Large intestine (tissue), 3 donors: ENCODE results near the gene NANS. TPM values are rescaled to one million over a fixed set of nuclear protein-coding genes. Genes with fewer than 3 reads are reported as not detected.
"Not testable (repeated sequence)": the region's sequence is repeated elsewhere in the genome, so short reads cannot be mapped to it uniquely, and the experiment has no call there.

Experiments used
- DNase-seq, 2 donors: peaks; one replicate each; pipeline versions ENCODE4 v3.0.0 to v3.0.0-alpha.2; 2013
- H3K27ac ChIP-seq: one replicate; pipeline ENCODE4 v1.5.1; 2013; ENCODE audit warnings: low read length
- H3K27me3 ChIP-seq: 2 replicates; pipeline ENCODE4 v1.6.1; 2013; ENCODE audit warnings: low read length; ENCODE audit not compliant: control insufficient read depth, insufficient read depth
- H3K36me3 ChIP-seq: 2 replicates; pipeline ENCODE4 v1.6.1; 2013; ENCODE audit warnings: low read length; ENCODE audit not compliant: control insufficient read depth, insufficient read depth
- H3K4me1 ChIP-seq: one replicate; pipeline ENCODE4 v1.6.1; 2013; ENCODE audit warnings: low read length; ENCODE audit not compliant: control insufficient read depth, insufficient read depth
- H3K4me3 ChIP-seq: one replicate; pipeline ENCODE4 v1.5.1; 2013; ENCODE audit warnings: low read length
- H3K9me3 ChIP-seq: one replicate; pipeline ENCODE4 v1.6.1; 2013; ENCODE audit warnings: mild to moderate bottlenecking, low read depth, low read length, moderate library complexity; ENCODE audit not compliant: control insufficient read depth
- whole genome bisulfite sequencing: methylation state at CpG from one replicate; pipeline ENCODE4 v1.1.5; 2013; ENCODE audit warnings: low lambda C conversion rate; ENCODE audit not compliant: insufficient coverage; 5-methylcytosine and 5-hydroxymethylcytosine counted together
- polyA plus RNA-seq: library from polyadenylated mRNA; unstranded; fragments of 120-200 nt; gene quantifications from one replicate; pipeline ENCODE4 v1.2.1, GENCODE V29; 2013

NANS gene
- polyA plus RNA-seq, 1 donor = 70.4 TPM

GRCh38 chr9:98074115-98074990 lies 17.8 kb downstream of the NANS start:
- H3K27me3 ChIP-seq = no peaks in the 10 kb centered on the region
- peaks cover 34% of the 10 kb centered on the region for H3K4me1 ChIP-seq
- peaks cover 11% of the 10 kb centered on the region for H3K36me3 ChIP-seq
- no peak overlapping the region for H3K4me3 ChIP-seq
- peak in 1 of 2 donors; percentile 73 for DNase-seq
- H3K27ac ChIP-seq = peak overlapping the region; percentile 92
- H3K9me3 ChIP-seq = no peaks in the 10 kb centered on the region
- no CpG with 5 or more reads among the region's 13 CpGs for WGBS

DNA sequence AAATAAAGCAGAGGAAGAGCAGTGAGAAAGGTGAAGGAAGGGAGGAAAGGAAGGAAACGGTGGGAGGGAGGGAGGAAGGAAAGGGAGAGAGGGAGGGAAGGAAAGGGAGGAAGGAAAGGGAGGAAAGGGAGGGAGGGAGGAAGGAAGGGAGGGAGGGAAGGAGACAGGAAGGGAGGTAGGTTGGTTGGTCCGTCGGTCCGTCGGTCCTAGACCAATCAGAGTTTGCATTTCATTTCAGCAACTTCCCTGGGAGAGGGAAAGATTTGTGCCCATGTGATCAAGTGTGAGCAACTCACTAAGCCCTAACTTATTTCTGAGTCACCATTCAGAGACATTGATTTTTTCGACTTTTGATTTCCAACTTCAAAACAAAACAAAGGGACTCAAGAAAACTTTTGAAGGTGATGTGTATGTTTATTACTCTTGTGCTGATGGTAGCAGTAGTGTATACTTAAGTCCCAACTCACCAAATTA lies 18.8 kb downstream of the NANS start:
- Histone ChIP-seq H3K9me3 (no peaks in the 10 kb centered on the region), H3K27me3 (no peaks in the 10 kb centered on the region), H3K4me1 (peaks cover 34% of the 10 kb centered on the region), H3K36me3 (peaks cover 16% of the 10 kb centered on the region), H3K4me3 (no peak overlapping the region), H3K27ac (no peak overlapping the region)
- WGBS = 70% methylated on average over 1 of the region's 6 CpGs
- DNase-seq = no peak

DNA sequence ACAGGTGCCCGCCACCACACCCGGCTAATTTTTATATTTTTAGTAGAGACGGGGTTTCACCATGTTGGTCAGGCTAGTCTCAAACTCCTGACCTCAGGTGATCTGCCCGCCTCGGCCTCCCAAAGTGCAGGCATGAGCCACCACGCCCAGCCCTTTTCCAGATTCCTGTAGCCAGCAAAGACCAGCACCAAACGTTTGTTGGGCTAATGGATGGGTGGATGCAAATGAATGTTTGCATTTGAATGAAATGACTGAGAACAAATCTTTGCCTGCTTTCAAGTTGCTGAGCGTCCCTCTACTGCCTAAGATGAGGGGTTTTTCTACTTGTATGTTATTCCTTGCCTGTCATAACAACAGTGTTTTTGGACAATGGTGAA lies 20.0 kb downstream of the NANS start:
- H3K9me3 ChIP-seq, H3K4me3 ChIP-seq, DNase-seq, H3K27ac ChIP-seq, H3K27me3 ChIP-seq: not testable (repeated sequence)
- peaks cover 27% of the 10 kb centered on the region for H3K36me3 ChIP-seq
- 83% methylated on average over 1 of the region's 8 CpGs for WGBS
- H3K4me1 ChIP-seq = peaks cover 32% of the 10 kb centered on the region

DNA sequence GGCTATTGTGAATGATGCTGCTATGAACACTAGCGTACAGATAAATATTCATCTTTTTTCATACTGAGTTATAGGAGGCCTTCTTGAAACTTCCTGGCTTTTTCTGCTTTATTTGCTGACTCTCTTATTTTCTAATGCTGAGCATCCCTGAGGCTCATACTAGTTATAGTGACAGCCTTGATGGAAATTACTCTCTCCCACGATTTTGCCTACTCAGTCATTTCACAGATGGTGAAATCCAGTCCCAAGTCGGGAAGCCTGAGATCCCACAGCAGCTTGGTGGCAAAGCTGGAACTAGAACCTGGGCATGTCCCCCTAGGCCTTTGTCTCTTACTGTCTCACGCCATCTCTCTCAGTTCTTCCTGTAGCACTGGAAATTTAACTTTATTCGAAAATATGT lies 22.4 kb downstream of the NANS start:
- DNase-seq = no peak
- Histone ChIP-seq H3K27ac (no peak overlapping the region), H3K9me3 (no peaks in the 10 kb centered on the region), H3K4me1 (peaks cover 35% of the 10 kb centered on the region), H3K27me3 (no peaks in the 10 kb centered on the region), H3K36me3 (peaks cover 48% of the 10 kb centered on the region), H3K4me3 (no peak overlapping the region)
- WGBS = 95% methylated on average over 3 of the region's 5 CpGs

DNA sequence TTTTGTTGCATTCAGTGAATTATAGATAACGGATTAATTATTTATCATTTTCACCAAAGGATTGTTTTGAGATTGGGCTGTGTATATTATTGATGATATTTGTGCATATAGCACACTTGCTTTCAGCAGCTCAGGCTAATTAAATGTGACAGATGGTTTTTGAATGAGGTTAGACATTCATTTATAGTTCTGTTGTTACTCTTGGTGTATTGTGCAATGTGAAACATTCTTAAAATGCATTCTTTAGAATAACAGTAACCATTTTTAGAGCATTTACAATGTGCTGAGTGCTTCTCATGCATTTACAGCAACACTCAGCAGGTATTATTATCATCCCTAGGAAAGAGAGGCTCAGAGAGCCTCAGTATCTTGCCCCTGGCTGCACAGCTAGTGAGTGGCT lies 23.8 kb downstream of the NANS start:
- H3K36me3 ChIP-seq = peaks cover 61% of the 10 kb centered on the region
- DNase-seq = no peak
- H3K9me3 ChIP-seq = no peaks in the 10 kb centered on the region
- peaks cover 25% of the 10 kb centered on the region for H3K4me1 ChIP-seq
- 100% methylated on average over 1 of the region's 1 CpG for WGBS
- no peaks in the 10 kb centered on the region for H3K27me3 ChIP-seq
- no peak overlapping the region for H3K27ac ChIP-seq
- no peak overlapping the region for H3K4me3 ChIP-seq

DNA sequence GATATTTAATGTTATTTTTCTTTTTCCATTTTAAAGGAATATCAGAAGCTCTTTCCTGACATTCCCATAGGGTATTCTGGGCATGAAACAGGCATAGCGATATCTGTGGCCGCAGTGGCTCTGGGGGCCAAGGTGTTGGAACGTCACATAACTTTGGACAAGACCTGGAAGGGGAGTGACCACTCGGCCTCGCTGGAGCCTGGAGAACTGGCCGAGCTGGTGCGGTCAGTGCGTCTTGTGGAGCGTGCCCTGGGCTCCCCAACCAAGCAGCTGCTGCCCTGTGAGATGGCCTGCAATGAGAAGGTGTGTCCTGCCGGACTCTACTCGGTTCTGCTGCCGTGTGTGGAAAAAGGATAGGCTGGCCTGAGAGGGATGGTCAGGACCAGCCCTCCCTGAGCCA lies 24.2 kb downstream of the NANS start:
- DNase-seq = no peak
- H3K36me3 ChIP-seq = peaks cover 65% of the 10 kb centered on the region

GRCh38 chr9:98081477-98082219 lies 25.1 kb downstream of the NANS start:
- peaks cover 25% of the 10 kb centered on the region for H3K4me1 ChIP-seq
- H3K9me3 ChIP-seq = no peaks in the 10 kb centered on the region
- no peak overlapping the region for H3K4me3 ChIP-seq
- DNase-seq = peak; percentile 63 to 72
- 88% methylated on average over 3 of the region's 6 CpGs for WGBS
- no peaks in the 10 kb centered on the region for H3K27me3 ChIP-seq
- peaks cover 73% of the 10 kb centered on the region for H3K36me3 ChIP-seq
- peak overlapping the region; percentile 53 for H3K27ac ChIP-seq

More for the DNA sequence above, 24.2 kb downstream of the NANS start:
- Histone ChIP-seq H3K27ac (peak overlapping the region; percentile 53), H3K27me3 (no peaks in the 10 kb centered on the region), H3K4me1 (peaks cover 25% of the 10 kb centered on the region), H3K4me3 (no peak overlapping the region), H3K9me3 (no peaks in the 10 kb centered on the region)
- WGBS = no CpG with 5 or more reads among the region's 12 CpGs

DNA sequence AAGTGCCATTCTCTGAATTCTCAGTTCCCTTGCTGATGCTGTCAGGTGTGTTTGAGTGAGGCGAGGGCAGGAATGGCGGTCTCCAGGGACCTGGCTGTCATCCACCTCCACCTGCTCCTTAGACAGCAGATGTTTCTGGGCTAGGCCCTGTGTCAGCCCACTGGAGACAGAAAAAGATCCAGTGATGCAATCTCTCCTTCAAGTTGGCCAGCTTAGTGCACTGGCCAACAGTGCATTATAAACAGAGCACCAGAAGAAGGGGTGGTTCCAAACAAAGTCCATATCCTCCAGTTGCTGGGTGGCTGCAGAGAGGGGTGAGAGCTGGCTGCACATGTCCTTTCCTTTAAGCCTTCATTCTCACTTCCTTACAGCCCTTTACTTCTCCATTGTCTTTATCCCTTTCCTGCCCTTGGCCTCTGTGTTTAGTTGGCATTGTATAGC lies 26.5 kb downstream of the NANS start:
- no CpG with 5 or more reads among the region's 2 CpGs for WGBS
- DNase-seq = peak; percentile 61 to 80
- H3K4me3 ChIP-seq = no peak overlapping the region
- H3K9me3 ChIP-seq = peaks cover 2% of the 10 kb centered on the region
- no peaks in the 10 kb centered on the region for H3K27me3 ChIP-seq
- H3K27ac ChIP-seq = peak overlapping the region; percentile 53
- peaks cover 75% of the 10 kb centered on the region for H3K36me3 ChIP-seq
- peaks cover 25% of the 10 kb centered on the region for H3K4me1 ChIP-seq

DNA sequence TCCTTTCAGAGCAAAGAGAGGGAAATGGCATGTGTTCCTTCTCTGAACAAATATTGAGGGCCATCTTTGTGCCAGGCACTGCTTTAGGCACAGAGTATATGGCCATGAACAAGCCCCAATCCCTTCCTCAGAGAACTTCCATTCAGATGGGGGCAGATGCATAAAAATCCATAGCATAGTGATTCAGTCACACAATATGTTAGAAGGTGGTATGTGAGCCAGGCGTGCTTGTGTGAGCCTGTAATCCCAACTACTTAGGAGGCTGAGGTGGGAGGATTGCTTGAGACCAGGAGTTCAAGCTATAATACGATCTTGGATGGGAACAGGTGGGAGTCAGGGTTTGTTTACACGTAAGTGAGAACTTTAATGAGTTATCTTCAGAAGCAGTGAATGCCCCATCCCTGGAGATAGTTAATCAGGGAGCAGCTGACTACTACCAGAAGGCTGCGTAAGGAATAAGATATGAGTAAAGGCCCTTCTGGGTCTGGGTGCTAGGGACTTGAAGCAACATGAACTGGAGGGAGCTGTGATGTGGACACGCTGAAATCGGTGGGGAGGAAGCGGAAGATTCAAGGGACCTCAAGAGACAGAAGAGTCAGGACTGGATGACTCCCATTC lies 27.1 kb downstream of the NANS start:
- no CpG with 5 or more reads among the region's 7 CpGs for WGBS
- H3K27ac ChIP-seq = peak overlapping the region; percentile 53
- peaks cover 2% of the 10 kb centered on the region for H3K9me3 ChIP-seq
- peaks cover 25% of the 10 kb centered on the region for H3K4me1 ChIP-seq
- DNase-seq = no peak
- no peak overlapping the region for H3K4me3 ChIP-seq
- no peaks in the 10 kb centered on the region for H3K27me3 ChIP-seq
- peaks cover 73% of the 10 kb centered on the region for H3K36me3 ChIP-seq

- no peak overlapping the region for H3K27ac ChIP-seq
- no peaks in the 10 kb centered on the region for H3K27me3 ChIP-seq
- H3K4me1 ChIP-seq = peaks cover 25% of the 10 kb centered on the region
- DNase-seq = no peak
- no CpG with 5 or more reads among the region's 3 CpGs for WGBS
- H3K9me3 ChIP-seq = peaks cover 2% of the 10 kb centered on the region
- peaks cover 69% of the 10 kb centered on the region for H3K36me3 ChIP-seq
- H3K4me3 ChIP-seq = no peak overlapping the region
These were observed 27.9 kb downstream of the NANS start for GRCh38 chr9:98084396-98084795.
